Gastroesophageal sphincter (tissue), 4 donors: ENCODE data around the gene PCAT7. TPM values are rescaled to one million over a fixed set of nuclear protein-coding genes. Genes with fewer than 3 reads are reported as not detected.

ENCODE experiments used
- ATAC-seq: fragments of 150-250 bp; one replicate; pipeline ENCODE4 v1.9.1; 2016; ENCODE audit warnings: mild to moderate bottlenecking, moderate library complexity
- H3K27ac ChIP-seq, 4 donors: fragments of 200-600 bp; sonication (generic) in 3 of 4; 1 replicate in 3 of 4; 2 replicates in 1 of 4; pipeline ENCODE4 v1.5.1; 2016 to 2019
- H3K27me3 ChIP-seq: fragments of 200-600 bp; sonication (generic); one replicate; pipeline ENCODE4 v1.5.1; 2019
- H3K36me3 ChIP-seq, 2 donors: fragments of 200-600 bp; sonication (generic); one replicate each; pipeline ENCODE4 v1.5.1; 2019; ENCODE audit warnings: control low read depth in 1 of 2
- H3K4me1 ChIP-seq, 3 donors: fragments of 200-600 bp; sonication (generic); 1 replicate in 2 of 3; 2 replicates in 1 of 3; pipeline ENCODE4 v1.5.1; 2016 to 2019; ENCODE audit warnings: control low read depth in 2 of 3
- H3K4me3 ChIP-seq, 2 donors: fragments of 200-600 bp; sonication (generic); one replicate each; pipeline ENCODE4 v1.5.1; 2019; ENCODE audit warnings: mild to moderate bottlenecking in 1 of 2, moderate library complexity in 1 of 2
- H3K9me3 ChIP-seq, 3 donors: fragments of 200-600 bp; sonication (generic); one replicate each; pipeline ENCODE4 v1.5.1; 2017 to 2019; ENCODE audit warnings: control low read depth in 2 of 3
- CTCF ChIP-seq, 4 experiments: fragments of 200-600 bp in 2 of 4; fragments of 450-650 bp in 2 of 4; sonication (generic) in 1 of 4; IDR thresholded peaks; one replicate each; pipeline ENCODE4 v1.5.1; 2017 to 2019; ENCODE audit warnings: antibody characterized with exemption in 4 of 4, mild to moderate bottlenecking in 2 of 4, moderate library complexity in 2 of 4
- EP300 ChIP-seq: sonication (generic); formaldehyde crosslinking; IDR thresholded peaks from one replicate; pipeline ENCODE4 v1.6.1; 2017; ENCODE audit warnings: antibody characterized with exemption, mild to moderate bottlenecking
- POLR2A ChIP-seq, 2 donors: fragments of 450-650 bp; IDR thresholded peaks; one replicate each; pipeline ENCODE4 v1.6.1; 2017; ENCODE audit warnings: antibody characterized with exemption in 2 of 2, mild to moderate bottlenecking in 2 of 2, moderate library complexity in 1 of 2
- POLR2AphosphoS5 ChIP-seq: sonication (generic); formaldehyde crosslinking; IDR thresholded peaks from one replicate; pipeline ENCODE4 v1.6.1; 2017; ENCODE audit warnings: antibody characterized with exemption
- WGBS, 2 donors: methylation state at CpG; one replicate each; pipeline ENCODE4 v1.1.5; 2018; ENCODE audit warnings: low coverage in 1 of 2; 5-methylcytosine and 5-hydroxymethylcytosine counted together
- total RNA-seq, 4 donors: library from RNA; depleted of rRNA; stranded (reverse); fragments of >200 nt; gene quantifications; one replicate each; pipeline ENCODE4 v1.1.0, GENCODE V29; 2016

PCAT7 gene
- total RNA-seq, 4 donors from 2014 or later, result not detected

DNA sequence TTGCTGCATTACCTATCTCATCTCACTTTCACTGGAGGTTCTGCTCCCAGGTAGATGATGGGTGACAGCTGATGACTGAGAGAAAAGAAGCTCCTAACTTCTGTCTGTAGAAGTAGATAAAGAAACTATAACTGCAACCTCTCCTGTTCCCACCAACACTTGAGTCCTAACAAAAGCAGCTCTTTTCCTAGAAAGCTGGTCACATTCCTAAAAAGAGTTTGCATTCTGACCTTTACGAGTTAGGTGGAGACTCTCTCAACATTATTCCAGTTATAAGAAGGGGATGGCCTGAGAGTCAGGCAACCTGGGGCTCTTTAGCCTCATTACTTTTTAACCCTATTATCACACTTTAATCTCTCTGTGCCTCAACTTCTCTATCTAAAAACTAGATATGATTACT lies 8.9 kb upstream of the PCAT7 start:
- no peak for TF ChIP-seq EP300
- TF ChIP-seq CTCF (IDR thresholded peaks at IDR 0.05), result no peak
- TF ChIP-seq POLR2A (IDR thresholded peaks at IDR 0.05), result no peak
- no peak for TF ChIP-seq POLR2AphosphoS5
- H3K4me1 ChIP-seq, result no peaks in the 10 kb centered on the region

DNA sequence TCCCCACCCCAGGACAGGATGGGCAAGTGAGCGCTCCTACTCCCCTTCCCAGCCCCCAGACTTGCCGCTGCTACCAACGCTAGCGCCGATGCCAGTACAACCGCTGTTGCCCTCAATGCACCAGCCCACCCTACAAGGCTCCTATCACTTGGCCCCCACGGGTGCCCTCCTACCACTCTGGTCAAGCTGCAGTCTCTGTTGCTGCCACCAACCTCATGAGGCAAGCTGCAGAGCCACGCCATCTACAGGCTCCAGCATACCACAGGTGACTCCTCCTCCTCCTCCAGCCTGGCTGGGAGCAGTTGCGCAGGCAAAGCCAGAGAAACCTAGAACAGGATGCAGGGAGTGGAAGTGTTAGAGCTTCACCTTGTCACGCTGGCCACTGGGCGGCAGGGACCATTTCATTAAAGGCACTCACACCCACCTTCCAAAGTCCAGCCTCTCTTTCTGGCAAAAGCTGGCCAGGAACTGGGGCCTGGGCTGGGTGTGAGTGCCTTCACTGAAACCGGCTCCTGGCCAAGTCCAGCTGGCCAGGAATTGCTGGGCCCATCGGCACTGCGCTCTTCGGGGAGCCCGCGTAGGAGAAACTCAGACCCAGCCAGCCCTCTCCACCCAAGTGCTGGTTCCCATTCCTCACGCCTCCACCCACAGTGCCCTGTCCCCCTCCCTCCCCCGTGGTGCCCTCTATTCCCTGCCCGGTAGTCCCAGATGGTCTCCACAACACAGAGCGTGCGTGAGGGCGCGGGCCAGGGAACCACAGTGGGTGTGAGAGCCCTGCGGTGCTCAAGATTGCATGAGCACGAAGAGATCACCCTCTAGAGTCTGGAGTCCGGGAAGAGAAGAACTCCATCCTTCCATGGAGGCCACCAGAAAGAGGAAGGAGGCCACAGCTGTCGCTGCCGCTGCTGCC lies 1.6 kb upstream of the PCAT7 start:
- Histone ChIP-seq H3K4me1 (no peaks in the 10 kb centered on the region), H3K9me3 (no peaks in the 10 kb centered on the region), H3K27me3 (peaks cover 9% of the 10 kb centered on the region), H3K36me3 (no peaks in the 10 kb centered on the region), H3K27ac (no peak overlapping the region), H3K4me3 (no peak overlapping the region)
- 83 to 100% methylated on average over 6 to 8 of the region's 29 CpGs for WGBS, 2 donors
- TF ChIP-seq CTCF (IDR thresholded peaks at IDR 0.05), result no peak
- TF ChIP-seq EP300, result no peak
- no peak for TF ChIP-seq POLR2A (IDR thresholded peaks at IDR 0.05)
- no peak for TF ChIP-seq POLR2AphosphoS5
- no peak for ATAC-seq

More for the DNA sequence above, 8.9 kb upstream of the PCAT7 start:
- WGBS, 2 donors, result 67 to 78% methylated on average over 1 of the region's 1 CpG
- H3K9me3 ChIP-seq, result no peaks in the 10 kb centered on the region
- H3K4me3 ChIP-seq, result no peak overlapping the region
- H3K27ac ChIP-seq, result no peak overlapping the region
- H3K27me3 ChIP-seq, result no peaks in the 10 kb centered on the region
- no peak for ATAC-seq
- H3K36me3 ChIP-seq, result no peaks in the 10 kb centered on the region

DNA sequence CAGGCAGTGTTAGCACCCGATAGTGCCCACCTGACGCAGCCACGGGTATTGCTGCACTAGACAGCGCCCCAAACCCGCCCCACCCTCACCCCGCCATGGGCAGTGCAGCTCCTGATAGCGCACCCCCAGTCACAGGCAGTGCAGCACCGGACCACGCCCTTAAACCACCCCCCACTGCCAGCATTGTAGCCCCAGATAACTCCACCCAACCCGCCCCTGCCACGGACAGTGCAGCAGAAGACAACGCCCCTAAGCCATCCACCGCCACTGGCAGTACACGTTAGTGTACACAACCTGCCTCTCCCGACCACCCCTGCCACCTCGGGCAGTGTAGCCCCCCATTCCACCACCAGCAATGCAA lies 825 bp upstream of the PCAT7 start:
- Histone ChIP-seq H3K9me3 (no peaks in the 10 kb centered on the region), H3K36me3 (no peaks in the 10 kb centered on the region), H3K4me1 (no peaks in the 10 kb centered on the region), H3K4me3 (no peak overlapping the region), H3K27me3 (peaks cover 9% of the 10 kb centered on the region), H3K27ac (no peak overlapping the region)
- ATAC-seq, result no peak
- WGBS, 2 donors, result no CpG with 5 or more reads among the region's 16 CpGs
- TF ChIP-seq CTCF (IDR thresholded peaks at IDR 0.05), result no peak
- TF ChIP-seq EP300, result no peak
- no peak for TF ChIP-seq POLR2A (IDR thresholded peaks at IDR 0.05)
- no peak for TF ChIP-seq POLR2AphosphoS5

GRCh38 chr9:94557376-94557775 lies 2.5 kb downstream of the PCAT7 start:
- H3K4me1 ChIP-seq, result no peaks in the 10 kb centered on the region
- H3K9me3 ChIP-seq, result no peaks in the 10 kb centered on the region
- 73 to 92% methylated on average over 3 to 4 of the region's 4 CpGs for WGBS, 2 donors
- ATAC-seq, result no peak
- no peak overlapping the region for H3K4me3 ChIP-seq
- TF ChIP-seq POLR2AphosphoS5, result no peak
- no peaks in the 10 kb centered on the region for H3K36me3 ChIP-seq
- H3K27me3 ChIP-seq, result peaks cover 9% of the 10 kb centered on the region
- H3K27ac ChIP-seq, result no peak overlapping the region

DNA sequence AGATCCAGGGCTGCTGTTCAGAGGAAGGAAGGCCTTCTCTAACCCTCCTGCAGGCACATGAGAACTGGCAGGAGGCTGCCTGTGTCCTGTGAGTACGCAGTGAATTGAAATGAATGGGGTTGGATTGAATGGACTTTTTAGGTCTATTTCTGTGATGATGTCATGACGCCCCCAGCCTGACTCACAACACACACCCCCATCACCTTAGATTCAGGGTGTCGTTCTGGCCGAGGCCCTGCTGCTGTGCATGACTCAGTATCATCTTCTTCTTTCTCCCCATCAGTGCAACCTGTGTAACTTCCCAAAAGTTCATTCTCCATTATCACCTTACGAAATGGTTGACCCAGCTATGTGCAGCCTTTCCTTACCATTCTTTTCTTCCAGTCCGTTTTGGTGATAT lies 5.4 kb downstream of the PCAT7 start:
- no peaks in the 10 kb centered on the region for H3K4me1 ChIP-seq
- H3K27me3 ChIP-seq, result no peaks in the 10 kb centered on the region
- 87 to 94% methylated on average over 5 to 6 of the region's 6 CpGs for WGBS, 2 donors
- no peak overlapping the region for H3K4me3 ChIP-seq
- no peaks in the 10 kb centered on the region for H3K9me3 ChIP-seq
- H3K27ac ChIP-seq, result no peak overlapping the region
- TF ChIP-seq EP300, result no peak
- TF ChIP-seq CTCF (IDR thresholded peaks at IDR 0.05), result no peak
- no peak for TF ChIP-seq POLR2A (IDR thresholded peaks at IDR 0.05)
- TF ChIP-seq POLR2AphosphoS5, result no peak
- ATAC-seq, result no peak
- no peaks in the 10 kb centered on the region for H3K36me3 ChIP-seq
